Epithelial cell of umbilical artery (primary cell): ENCODE data around the gene CHRM5. TPM values are rescaled to one million over a fixed set of nuclear protein-coding genes. Genes with fewer than 3 reads are reported as not detected.

ENCODE experiments used
- total RNA-seq: library from RNA; depleted of rRNA; stranded (reverse); fragments of >200 nt; gene quantifications from 2 replicates; pipeline ENCODE4 v1.2.3, GENCODE V29; 2014

CHRM5 gene, protein sequence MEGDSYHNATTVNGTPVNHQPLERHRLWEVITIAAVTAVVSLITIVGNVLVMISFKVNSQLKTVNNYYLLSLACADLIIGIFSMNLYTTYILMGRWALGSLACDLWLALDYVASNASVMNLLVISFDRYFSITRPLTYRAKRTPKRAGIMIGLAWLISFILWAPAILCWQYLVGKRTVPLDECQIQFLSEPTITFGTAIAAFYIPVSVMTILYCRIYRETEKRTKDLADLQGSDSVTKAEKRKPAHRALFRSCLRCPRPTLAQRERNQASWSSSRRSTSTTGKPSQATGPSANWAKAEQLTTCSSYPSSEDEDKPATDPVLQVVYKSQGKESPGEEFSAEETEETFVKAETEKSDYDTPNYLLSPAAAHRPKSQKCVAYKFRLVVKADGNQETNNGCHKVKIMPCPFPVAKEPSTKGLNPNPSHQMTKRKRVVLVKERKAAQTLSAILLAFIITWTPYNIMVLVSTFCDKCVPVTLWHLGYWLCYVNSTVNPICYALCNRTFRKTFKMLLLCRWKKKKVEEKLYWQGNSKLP
- total RNA-seq, result not detected in 2 replicates

DNA sequence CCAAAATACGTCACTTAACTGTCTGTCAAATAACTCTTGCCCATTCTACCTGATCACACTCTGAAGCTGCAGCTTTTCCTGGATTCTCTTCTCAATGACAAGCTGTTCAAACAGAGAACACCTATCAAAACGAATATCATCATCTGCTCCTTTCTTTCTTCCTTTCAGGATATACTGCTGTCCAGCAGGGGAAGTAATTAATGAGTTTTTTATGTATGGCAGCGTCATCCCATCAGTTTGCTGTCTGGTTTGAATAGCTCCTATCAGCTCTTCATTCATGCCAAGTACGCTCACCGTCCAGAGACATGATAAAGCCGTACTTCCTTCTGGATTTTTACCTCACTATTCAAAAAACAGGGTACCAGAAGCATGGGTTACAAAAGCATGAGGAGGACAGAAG lies at the start of gene CHRM5:
Gene CHRM5, plus strand, starts transcription at position 274 of the 400 bp plus-strand sequence. CDS start 94,221 bp downstream, outside the sequence.

DNA sequence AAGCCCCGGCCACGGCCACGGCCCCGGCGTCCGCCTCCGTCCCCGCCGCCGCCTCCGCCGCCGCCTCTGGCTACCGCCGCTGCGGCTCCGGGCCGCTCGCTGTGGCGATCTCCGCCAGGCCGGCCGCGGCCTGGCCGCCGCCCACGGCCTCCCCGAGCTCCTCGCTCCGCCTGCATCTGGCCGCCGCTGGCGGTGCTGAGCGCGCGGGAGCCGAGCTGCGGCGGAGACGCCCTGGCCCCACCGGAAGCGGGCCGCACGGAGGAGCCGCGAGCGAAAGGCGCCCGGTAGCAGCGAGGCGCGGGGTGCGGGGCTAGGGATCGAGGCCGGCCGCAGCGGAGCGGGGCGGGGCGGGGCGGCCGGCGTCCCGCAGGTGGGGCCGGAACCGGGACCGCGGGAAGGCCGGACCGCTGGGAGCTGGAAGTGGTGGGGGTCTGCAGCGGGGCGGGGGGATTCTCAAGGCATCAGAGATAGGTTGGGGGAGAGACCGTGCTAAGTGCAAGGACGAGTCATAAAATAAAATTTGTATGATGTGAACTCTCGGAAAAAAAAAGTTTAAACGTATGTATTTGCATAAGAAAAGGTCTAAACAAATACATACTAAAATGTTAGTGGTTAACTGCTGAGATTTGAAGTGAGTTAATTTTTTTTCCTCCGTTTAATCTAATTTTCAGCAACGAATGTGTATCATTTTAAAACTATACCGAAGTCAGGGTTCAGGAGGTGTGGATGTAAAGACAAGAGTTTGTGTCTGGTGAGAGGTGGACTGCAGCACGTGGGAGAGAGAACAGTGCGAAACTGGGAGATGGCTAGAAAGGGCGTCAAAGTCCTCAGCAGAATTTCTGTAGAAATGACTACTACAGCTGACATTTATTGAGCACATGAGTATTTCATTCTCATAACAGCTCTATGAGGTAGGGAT lies 70.8 kb downstream of the CHRM5 start, which contains the start of gene AVEN:
Gene AVEN, minus strand, starts transcription at position 334 of the 919 bp plus-strand sequence. Its CDS starts 158 bp downstream, at position 176.

GRCh38 chr15:34101366-34102174 lies 133.3 kb downstream of the CHRM5 start, which contains the start of the genes EMC7 and PGBD4:
Gene EMC7, minus strand, starts transcription at chr15:34101862. Its CDS starts 23 bp downstream, at chr15:34101839.
Gene PGBD4, plus strand, starts transcription at chr15:34102083. Its CDS starts 449 bp downstream, at chr15:34102532.

Other genes with a start within 250 kb of the CHRM5 start
- gene AVEN, start 70.7 kb downstream of the CHRM5 start, total RNA-seq, result 29.6 and 43.2 TPM in 2 replicates
- gene EMC7, start 133.4 kb downstream of the CHRM5 start, total RNA-seq, result 39.3 and 50.8 TPM in 2 replicates
- 0.65 and 1.4 TPM in 2 replicates for gene PGBD4, start 133.6 kb downstream of the CHRM5 start, total RNA-seq
- 58.5 and 82.2 TPM in 2 replicates for gene KATNBL1, start 241.6 kb downstream of the CHRM5 start, total RNA-seq